Measurements from ENCODE around the gene BBIP1. TPM values are rescaled to one million over a fixed set of nuclear protein-coding genes. Genes with fewer than 3 reads are reported as not detected.

BBIP1 gene
- total RNA-seq, 1 donor, result 38.1 TPM

- no peak for TF ChIP-seq CTCF (IDR thresholded peaks at IDR 0.05; ENCODE audit: insufficient read depth, low read length)
- H3K4me3 ChIP-seq (ENCODE audit: low read depth, low read length), result no peak overlapping the region
- DNase-seq (ENCODE audit: low read depth), result peak; percentile 92
Observed at GRCh38 chr10:110859973-110860376, 59.0 kb downstream of the BBIP1 start.

- no peak for DNase-seq (ENCODE audit: low read depth)
- TF ChIP-seq CTCF (IDR thresholded peaks at IDR 0.05; ENCODE audit: insufficient read depth, low read length), result no peak
- H3K4me3 ChIP-seq (ENCODE audit: low read depth, low read length), result no peak overlapping the region
Observed at GRCh38 chr10:110859206-110859972, 59.6 kb downstream of the BBIP1 start.

- no peak overlapping the region for H3K4me3 ChIP-seq (ENCODE audit: low read depth, low read length)
- TF ChIP-seq CTCF (IDR thresholded peaks at IDR 0.05; ENCODE audit: insufficient read depth, low read length), result no peak
- no peak for DNase-seq (ENCODE audit: low read depth)
Observed at GRCh38 chr10:110858297-110858934, 60.6 kb downstream of the BBIP1 start.

GRCh38 chr10:110857265-110858171 lies 61.5 kb downstream of the BBIP1 start:
- no peak for TF ChIP-seq CTCF (IDR thresholded peaks at IDR 0.05; ENCODE audit: insufficient read depth, low read length)
- peak; percentile 97 for DNase-seq (ENCODE audit: low read depth)
- no peak overlapping the region for H3K4me3 ChIP-seq (ENCODE audit: low read depth, low read length)

GRCh38 chr10:110853921-110854605 lies 64.9 kb downstream of the BBIP1 start:
- H3K4me3 ChIP-seq (ENCODE audit: low read depth, low read length), result no peak overlapping the region
- TF ChIP-seq CTCF (IDR thresholded peaks at IDR 0.05; ENCODE audit: insufficient read depth, low read length), result no peak
- DNase-seq (ENCODE audit: low read depth), result no peak

- H3K4me3 ChIP-seq (ENCODE audit: low read depth, low read length), result no peak overlapping the region
- no peak for DNase-seq (ENCODE audit: low read depth)
- no peak for TF ChIP-seq CTCF (IDR thresholded peaks at IDR 0.05; ENCODE audit: insufficient read depth, low read length)
Observed at GRCh38 chr10:110852947-110853346, 66.0 kb downstream of the BBIP1 start.

All from fibroblast of the aortic adventitia (primary cell).